ENCODE measurements around the gene SH3RF1. TPM values are rescaled to one million over a fixed set of nuclear protein-coding genes. Genes with fewer than 3 reads are reported as not detected.

Gene SH3RF1
- total RNA-seq, 2 donors from 2014 or later = 37.6 to 68.8 TPM

DNA sequence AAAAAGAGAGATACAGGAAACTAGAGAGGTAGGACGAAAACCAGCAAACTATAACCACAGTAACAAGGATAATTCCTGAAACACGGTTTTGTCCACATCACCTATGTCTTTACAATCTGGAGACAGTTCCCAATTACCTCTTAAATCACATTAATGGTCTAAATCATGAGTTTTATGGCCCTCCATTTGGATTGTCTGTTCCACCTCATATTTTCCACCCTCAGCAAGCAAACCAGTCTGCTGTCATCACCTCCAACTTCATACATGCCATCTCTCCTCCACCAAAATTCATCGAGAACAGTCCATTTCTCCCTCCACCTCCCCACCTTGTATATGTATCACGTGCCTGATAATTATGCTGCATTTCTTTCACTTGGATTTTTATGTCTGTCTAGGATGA is 107.3 kb downstream of the SH3RF1 start:
- no peaks in the 10 kb centered on the region for H3K27me3 ChIP-seq (ENCODE audit: control insufficient read depth, insufficient read depth, low read length, poor library complexity, severe bottlenecking)
- TF ChIP-seq, protein P1, sequence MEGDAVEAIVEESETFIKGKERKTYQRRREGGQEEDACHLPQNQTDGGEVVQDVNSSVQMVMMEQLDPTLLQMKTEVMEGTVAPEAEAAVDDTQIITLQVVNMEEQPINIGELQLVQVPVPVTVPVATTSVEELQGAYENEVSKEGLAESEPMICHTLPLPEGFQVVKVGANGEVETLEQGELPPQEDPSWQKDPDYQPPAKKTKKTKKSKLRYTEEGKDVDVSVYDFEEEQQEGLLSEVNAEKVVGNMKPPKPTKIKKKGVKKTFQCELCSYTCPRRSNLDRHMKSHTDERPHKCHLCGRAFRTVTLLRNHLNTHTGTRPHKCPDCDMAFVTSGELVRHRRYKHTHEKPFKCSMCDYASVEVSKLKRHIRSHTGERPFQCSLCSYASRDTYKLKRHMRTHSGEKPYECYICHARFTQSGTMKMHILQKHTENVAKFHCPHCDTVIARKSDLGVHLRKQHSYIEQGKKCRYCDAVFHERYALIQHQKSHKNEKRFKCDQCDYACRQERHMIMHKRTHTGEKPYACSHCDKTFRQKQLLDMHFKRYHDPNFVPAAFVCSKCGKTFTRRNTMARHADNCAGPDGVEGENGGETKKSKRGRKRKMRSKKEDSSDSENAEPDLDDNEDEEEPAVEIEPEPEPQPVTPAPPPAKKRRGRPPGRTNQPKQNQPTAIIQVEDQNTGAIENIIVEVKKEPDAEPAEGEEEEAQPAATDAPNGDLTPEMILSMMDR (conservative IDR thresholded peaks at IDR 0.05) = no peak
- WGBS, 2 experiments (ENCODE audit: insufficient coverage in 1 of 2, insufficient read length in 1 of 2) = 84 to 96% methylated on average over 3 to 4 of the region's 4 CpGs
- H3K4me3 ChIP-seq (ENCODE audit: low read length) = no peak overlapping the region
- Mint-ChIP-seq H3K36me3 (ENCODE audit: low read depth) (no peaks in the 10 kb centered on the region), H3K27ac (no peak overlapping the region), H3K27me3 (ENCODE audit: insufficient read depth) (no peaks in the 10 kb centered on the region), H3K9me3 (no peaks in the 10 kb centered on the region), H3K4me1 (peaks cover 13% of the 10 kb centered on the region), H3K4me3 (no peak overlapping the region)
- no peak overlapping the region for H3K9ac ChIP-seq (ENCODE audit: extremely low read depth, low read length, poor library complexity, severe bottlenecking)
- H3K36me3 ChIP-seq (ENCODE audit: control insufficient read depth, insufficient read depth, low read length) = no peaks in the 10 kb centered on the region
- no peak for DNase-seq
- H3K9me3 ChIP-seq (ENCODE audit: control insufficient read depth, low read length) = no peaks in the 10 kb centered on the region
- no peak overlapping the region for H3K27ac ChIP-seq (ENCODE audit: low read depth, low read length)
- no peaks in the 10 kb centered on the region for H3K4me1 ChIP-seq (ENCODE audit: control insufficient read depth, insufficient read depth, low read length)

DNA sequence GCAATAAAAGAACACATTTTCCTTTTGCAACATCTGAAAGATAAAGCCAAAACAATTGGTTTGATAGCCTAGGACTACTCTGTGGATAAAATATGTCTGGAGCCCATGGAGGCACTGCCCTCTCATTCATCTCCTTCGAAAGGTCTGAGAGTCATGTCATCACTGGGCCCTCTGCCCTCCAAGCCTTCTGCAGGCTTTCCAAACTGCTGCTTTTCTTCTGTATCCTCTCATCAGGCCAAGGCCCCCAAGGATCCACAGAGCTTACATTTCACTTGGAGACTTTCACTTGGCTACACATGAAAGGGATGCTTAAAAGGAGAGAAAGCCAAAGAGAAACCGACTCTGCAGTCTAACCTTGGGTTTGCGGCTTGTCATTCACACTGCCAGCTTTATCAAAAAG is 109.9 kb downstream of the SH3RF1 start:
- Mint-ChIP-seq H3K9me3 (no peaks in the 10 kb centered on the region), H3K36me3 (ENCODE audit: low read depth) (peaks cover under 1% of the 10 kb centered on the region), H3K4me1 (peaks cover 13% of the 10 kb centered on the region), H3K27ac (no peak overlapping the region), H3K27me3 (ENCODE audit: insufficient read depth) (no peaks in the 10 kb centered on the region), H3K4me3 (no peak overlapping the region)
- TF ChIP-seq, protein P1 (conservative IDR thresholded peaks at IDR 0.05) = no peak
- Histone ChIP-seq H3K27ac (ENCODE audit: low read depth, low read length) (peak overlapping the region; percentile 3), H3K4me3 (ENCODE audit: low read length) (no peak overlapping the region), H3K27me3 (ENCODE audit: control insufficient read depth, insufficient read depth, low read length, poor library complexity, severe bottlenecking) (no peaks in the 10 kb centered on the region), H3K36me3 (ENCODE audit: control insufficient read depth, insufficient read depth, low read length) (peaks cover 21% of the 10 kb centered on the region), H3K9me3 (ENCODE audit: control insufficient read depth, low read length) (no peaks in the 10 kb centered on the region), H3K9ac (ENCODE audit: extremely low read depth, low read length, poor library complexity, severe bottlenecking) (no peak overlapping the region), H3K4me1 (ENCODE audit: control insufficient read depth, insufficient read depth, low read length) (no peaks in the 10 kb centered on the region)
- 80 to 89% methylated on average over 1 to 3 of the region's 3 CpGs for WGBS, 2 experiments (ENCODE audit: insufficient coverage in 1 of 2, insufficient read length in 1 of 2)
- DNase-seq = no peak

DNA sequence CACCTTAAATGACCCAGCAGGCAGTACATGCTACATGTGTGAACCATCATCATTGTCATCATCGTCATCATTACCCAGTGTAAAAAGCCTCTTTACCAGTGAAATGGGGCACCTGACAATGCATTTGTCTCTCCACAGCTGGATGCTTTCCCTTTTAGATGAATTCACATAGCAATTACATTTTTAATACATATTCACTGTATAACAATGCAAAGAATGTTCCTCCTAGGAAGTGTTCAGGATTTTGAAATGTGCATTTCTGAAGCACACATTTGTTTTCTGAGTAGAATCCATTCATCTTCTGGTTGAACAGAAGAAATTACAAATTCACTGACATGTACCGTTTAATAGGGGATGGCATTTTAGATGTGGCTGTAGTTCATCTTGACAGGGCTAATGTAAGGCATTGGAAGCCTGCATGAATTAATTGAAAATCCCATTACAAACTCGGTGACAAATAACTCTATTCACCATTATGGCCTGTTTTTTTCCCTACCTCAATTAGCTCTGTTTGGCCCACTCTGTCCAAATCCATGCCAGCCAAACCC is 111.1 kb downstream of the SH3RF1 start:
- no peaks in the 10 kb centered on the region for H3K9me3 ChIP-seq (ENCODE audit: control insufficient read depth, low read length)
- H3K36me3 ChIP-seq (ENCODE audit: control insufficient read depth, insufficient read depth, low read length) = peaks cover 33% of the 10 kb centered on the region
- Mint-ChIP-seq H3K36me3 (ENCODE audit: low read depth) (peaks cover 11% of the 10 kb centered on the region), H3K4me1 (peaks cover 9% of the 10 kb centered on the region), H3K9me3 (no peaks in the 10 kb centered on the region), H3K27me3 (ENCODE audit: insufficient read depth) (no peaks in the 10 kb centered on the region), H3K27ac (peak overlapping the region; percentile 5), H3K4me3 (no peak overlapping the region)
- no peaks in the 10 kb centered on the region for H3K4me1 ChIP-seq (ENCODE audit: control insufficient read depth, insufficient read depth, low read length)
- H3K27ac ChIP-seq (ENCODE audit: low read depth, low read length) = no peak overlapping the region
- TF ChIP-seq, protein P1 (conservative IDR thresholded peaks at IDR 0.05) = no peak
- 82 to 93% methylated on average over 1 to 3 of the region's 3 CpGs for WGBS, 2 experiments (ENCODE audit: insufficient coverage in 1 of 2, insufficient read length in 1 of 2)
- no peaks in the 10 kb centered on the region for H3K27me3 ChIP-seq (ENCODE audit: control insufficient read depth, insufficient read depth, low read length, poor library complexity, severe bottlenecking)
- no peak overlapping the region for H3K4me3 ChIP-seq (ENCODE audit: low read length)
- no peak overlapping the region for H3K9ac ChIP-seq (ENCODE audit: extremely low read depth, low read length, poor library complexity, severe bottlenecking)
- no peak for DNase-seq

Data from endodermal cell (in vitro differentiated cells).